Smooth muscle cell (in vitro differentiated cells): ENCODE results near the gene PPWD1. TPM values are rescaled to one million over a fixed set of nuclear protein-coding genes. Genes with fewer than 3 reads are reported as not detected.

ENCODE experiments used
- DNase-seq: peaks from one replicate; lab custom pipeline; 2025; ENCODE audit not compliant: unreplicated experiment; lab: John Stamatoyannopoulos, UW
- H2AFZ ChIP-seq: fragments of 200-600 bp; sonication (generic); 2 replicates; pipeline ENCODE4 v1.6.0; 2016; ENCODE audit warnings: antibody characterized with exemption, low read depth, mild to moderate bottlenecking
- H3F3A ChIP-seq: fragments of 200-600 bp; sonication (generic); 2 replicates; pipeline ENCODE4 v1.6.0; 2017; ENCODE audit warnings: antibody characterized with exemption, low read depth
- H3K27ac ChIP-seq: fragments of 200-600 bp; sonication (generic); 2 replicates; pipeline ENCODE4 v1.5.1; 2016; ENCODE audit warnings: low read depth, mild to moderate bottlenecking
- H3K27me3 ChIP-seq: fragments of 200-600 bp; sonication (generic); 2 replicates; pipeline ENCODE4 v1.6.1; 2016; ENCODE audit warnings: low read depth, mild to moderate bottlenecking
- H3K36me3 ChIP-seq: fragments of 200-600 bp; sonication (generic); 2 replicates; pipeline ENCODE4 v1.5.1; 2016; ENCODE audit warnings: low read depth
- H3K4me1 ChIP-seq: fragments of 200-600 bp; sonication (generic); 2 replicates; pipeline ENCODE4 v1.5.1; 2016; ENCODE audit warnings: low read depth
- H3K4me2 ChIP-seq: fragments of 200-600 bp; sonication (generic); 2 replicates; pipeline ENCODE4 v1.6.0; 2016; ENCODE audit warnings: mild to moderate bottlenecking
- H3K4me3 ChIP-seq: fragments of 200-600 bp; sonication (generic); 2 replicates; pipeline ENCODE4 v1.5.1; 2016; ENCODE audit warnings: mild to moderate bottlenecking
- H3K79me2 ChIP-seq: fragments of 200-600 bp; sonication (generic); 2 replicates; pipeline ENCODE4 v1.6.0; 2016; ENCODE audit warnings: low read depth, mild to moderate bottlenecking
- H3K9ac ChIP-seq: fragments of 200-600 bp; sonication (generic); 2 replicates; pipeline ENCODE4 v1.6.0; 2016; ENCODE audit warnings: low read depth
- H3K9me3 ChIP-seq: fragments of 200-600 bp; sonication (generic); replicated peaks from 2 replicates; pipeline ENCODE4 v1.5.1; 2016; ENCODE audit warnings: low read depth
- H4K20me1 ChIP-seq: fragments of 200-600 bp; sonication (generic); 2 replicates; pipeline ENCODE4 v1.6.0; 2016; ENCODE audit warnings: low read depth
- CTCF ChIP-seq: fragments of 200-600 bp; sonication (generic); IDR thresholded peaks from 2 replicates; pipeline ENCODE4 v1.5.1; 2017; ENCODE audit warnings: borderline replicate concordance, mild to moderate bottlenecking, antibody characterized with exemption; ENCODE audit not compliant: insufficient read depth, poor library complexity, severe bottlenecking
- polyA plus RNA-seq: library from polyadenylated mRNA; unstranded; fragments of >200 nt; fragmentation: Nextera tagmentation; extraction: Ambion mirVana; gene quantifications from 2 replicates; pipeline ENCODE4 v1.2.1, GENCODE V29; 2016
- small RNA-seq: library from RNA; depleted of rRNA; stranded (forward); fragments of <200 nt; gene quantifications from one replicate; pipeline ENCODE3, GENCODE V24; 2014
- total RNA-seq: library from RNA; depleted of rRNA; stranded (reverse); fragments of >200 nt; gene quantifications from 2 replicates; pipeline ENCODE4 v1.2.3, GENCODE V29; 2014

The PPWD1 gene
- total and polyA plus RNA-seq, 2 experiments from 2014 or later, result 21.5 to 56.9 TPM

DNA sequence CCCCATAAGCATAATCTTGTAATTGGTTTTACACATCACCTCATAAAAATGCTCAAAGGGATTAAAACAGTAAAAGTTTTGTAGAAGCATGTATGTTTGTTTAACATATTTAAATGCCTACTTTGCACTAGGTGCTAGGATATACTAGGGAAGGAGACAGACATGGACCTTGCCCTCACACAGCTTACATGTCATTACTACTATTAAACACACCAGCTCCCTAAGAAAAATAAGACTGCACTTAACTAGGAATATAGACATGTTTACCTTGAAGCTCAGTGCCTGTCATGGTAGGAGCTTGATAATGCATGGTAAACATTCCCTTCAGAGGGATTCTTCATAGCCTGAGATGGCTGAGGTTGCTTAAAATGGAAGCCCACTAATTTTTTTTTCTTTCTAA, 67.9 kb downstream of the PPWD1 start:
- no peak for DNase-seq
- H3K27me3 ChIP-seq, result no peaks in the 10 kb centered on the region
- peaks cover 2% of the 10 kb centered on the region for H3K4me1 ChIP-seq
- no peak overlapping the region for H3K4me2 ChIP-seq
- H3K27ac ChIP-seq, result no peak overlapping the region
- H3K9me3 ChIP-seq, result no peaks in the 10 kb centered on the region
- no peaks in the 10 kb centered on the region for H4K20me1 ChIP-seq
- H2AFZ ChIP-seq, result no peak overlapping the region
- H3F3A ChIP-seq, result no peaks in the 10 kb centered on the region
- no peak overlapping the region for H3K4me3 ChIP-seq
- H3K9ac ChIP-seq, result no peak overlapping the region
- TF ChIP-seq CTCF, result no peak
- peaks cover 44% of the 10 kb centered on the region for H3K79me2 ChIP-seq
- no peaks in the 10 kb centered on the region for H3K36me3 ChIP-seq

Small RNA genes lying within 50 kb of the gene (small RNA-seq; reads per million reads assigned to genes)
- gene RNU6-540P, result not detected

Other genes starting within 250 kb of the PPWD1 start
- 111 and 118 TPM in 2 replicates for gene ADAMTS6, start 81.4 kb upstream of the PPWD1 start, total RNA-seq
- 5.9 and 10.5 TPM in 2 replicates for gene ADAMTS6, start 81.4 kb upstream of the PPWD1 start, polyA plus RNA-seq
- 19.1 and 22.9 TPM in 2 replicates for gene CENPK, start 128 bp upstream of the PPWD1 start, total RNA-seq
- 16.6 and 19.2 TPM in 2 replicates for gene CENPK, start 128 bp upstream of the PPWD1 start, polyA plus RNA-seq
- gene TRIM23, start 61.0 kb downstream of the PPWD1 start, total RNA-seq, result 20.0 and 25.1 TPM in 2 replicates
- gene TRIM23, start 61.0 kb downstream of the PPWD1 start, polyA plus RNA-seq, result 7.0 and 9.8 TPM in 2 replicates
- gene SHLD3, start 61.7 kb downstream of the PPWD1 start, total RNA-seq, result 2.9 and 3.1 TPM in 2 replicates
- 0.91 and 2.4 TPM in 2 replicates for gene SHLD3, start 61.7 kb downstream of the PPWD1 start, polyA plus RNA-seq
- 19.5 and 40.5 TPM in 2 replicates for gene TRAPPC13, start 61.7 kb downstream of the PPWD1 start, total RNA-seq
- gene TRAPPC13, start 61.7 kb downstream of the PPWD1 start, polyA plus RNA-seq, result 13.7 and 16.6 TPM in 2 replicates
- 12.8 and 16.4 TPM in 2 replicates for gene SGTB, start 158.8 kb downstream of the PPWD1 start, total RNA-seq
- 3.8 and 5.3 TPM in 2 replicates for gene SGTB, start 158.8 kb downstream of the PPWD1 start, polyA plus RNA-seq
- 33.6 and 37.7 TPM in 2 replicates for gene NLN, start 158.9 kb downstream of the PPWD1 start, total RNA-seq
- 25.4 and 31.9 TPM in 2 replicates for gene NLN, start 158.9 kb downstream of the PPWD1 start, polyA plus RNA-seq